ENCODE data around the gene SEMA5A. TPM values are rescaled to one million over a fixed set of nuclear protein-coding genes. Genes with fewer than 3 reads are reported as not detected.

The SEMA5A gene
- total RNA-seq, 1 experiment from 2014 or later: 34.3 TPM

GRCh38 chr5:9054821-9055589 is 490.9 kb downstream of the SEMA5A start:
- Histone ChIP-seq H3K36me3 (ENCODE audit: control insufficient read depth, insufficient read depth, low read length) (no peaks in the 10 kb centered on the region; the same call in 1 of the 2 replicates), H3K4me1 (peaks cover 8% of the 10 kb centered on the region; the same call in 1 of the 2 replicates), H3K27me3 (replicated peaks; ENCODE audit: control insufficient read depth, insufficient read depth, low read length) (no peaks in the 10 kb centered on the region), H3K4me3 (ENCODE audit: low read depth, low read length) (no peak overlapping the region), H3K9me3 (no peaks in the 10 kb centered on the region)
- H3K27ac Mint-ChIP-seq (ENCODE audit: unreplicated experiment): no peak overlapping the region
- intact Hi-C loops (cut with micrococcal nuclease; ENCODE audit: unreplicated experiment): no loop called here
- no peak for TF ChIP-seq CTCF (IDR thresholded peaks at IDR 0.05; ENCODE audit: insufficient read depth in 1 of 2, low read depth in 1 of 2, low read length in 1 of 2, severe bottlenecking in 1 of 2, unreplicated experiment in 1 of 2)
- DNase-seq: no peak
- H3K36me3 Mint-ChIP-seq (ENCODE audit: insufficient read depth, unreplicated experiment): peaks cover 6% of the 10 kb centered on the region
- ChIA-PET CTCF (no interaction called here), POLR2A (no interaction called here)
- H3K4me3 Mint-ChIP-seq (ENCODE audit: unreplicated experiment): no peak overlapping the region
- no peaks in the 10 kb centered on the region for H3K27me3 Mint-ChIP-seq (ENCODE audit: insufficient read depth, unreplicated experiment)
- H3K4me1 Mint-ChIP-seq (ENCODE audit: low read depth, unreplicated experiment): peaks cover 6% of the 10 kb centered on the region
- no TSS peak for BruUV-seq (replicated peaks)
- H3K9me3 Mint-ChIP-seq (ENCODE audit: unreplicated experiment): no peaks in the 10 kb centered on the region

GRCh38 chr5:9054322-9054721 is 491.6 kb downstream of the SEMA5A start:
- no peaks in the 10 kb centered on the region for H3K27me3 ChIP-seq (replicated peaks; ENCODE audit: control insufficient read depth, insufficient read depth, low read length)
- Mint-ChIP-seq H3K4me3 (ENCODE audit: unreplicated experiment) (no peak overlapping the region), H3K36me3 (ENCODE audit: insufficient read depth, unreplicated experiment) (peaks cover 6% of the 10 kb centered on the region), H3K9me3 (ENCODE audit: unreplicated experiment) (no peaks in the 10 kb centered on the region), H3K27ac (ENCODE audit: unreplicated experiment) (no peak overlapping the region), H3K4me1 (ENCODE audit: low read depth, unreplicated experiment) (peaks cover 6% of the 10 kb centered on the region), H3K27me3 (ENCODE audit: insufficient read depth, unreplicated experiment) (no peaks in the 10 kb centered on the region)
- intact Hi-C loops (cut with micrococcal nuclease; ENCODE audit: unreplicated experiment): no loop called here
- ChIA-PET POLR2A (no interaction called here), CTCF (no interaction called here)
- no peak for TF ChIP-seq CTCF (IDR thresholded peaks at IDR 0.05; ENCODE audit: insufficient read depth in 1 of 2, low read depth in 1 of 2, low read length in 1 of 2, severe bottlenecking in 1 of 2, unreplicated experiment in 1 of 2)
- no peak overlapping the region for H3K4me3 ChIP-seq (ENCODE audit: low read depth, low read length)
- no TSS peak for BruUV-seq (replicated peaks)
- no peaks in the 10 kb centered on the region for H3K9me3 ChIP-seq
- peaks cover 8% of the 10 kb centered on the region; the same call in 1 of the 2 replicates for H3K4me1 ChIP-seq
- H3K36me3 ChIP-seq (ENCODE audit: control insufficient read depth, insufficient read depth, low read length): no peaks in the 10 kb centered on the region; the same call in 1 of the 2 replicates
- DNase-seq: no peak

GRCh38 chr5:9052421-9052820 is 493.5 kb downstream of the SEMA5A start:
- POLR2A ChIA-PET: no interaction called here

More at GRCh38 chr5:9052421-9052820, 493.5 kb downstream of the SEMA5A start:
- Mint-ChIP-seq H3K27me3 (ENCODE audit: insufficient read depth, unreplicated experiment) (no peaks in the 10 kb centered on the region), H3K27ac (ENCODE audit: unreplicated experiment) (no peak overlapping the region), H3K4me3 (ENCODE audit: unreplicated experiment) (no peak overlapping the region), H3K36me3 (ENCODE audit: insufficient read depth, unreplicated experiment) (peaks cover 6% of the 10 kb centered on the region), H3K9me3 (ENCODE audit: unreplicated experiment) (no peaks in the 10 kb centered on the region), H3K4me1 (ENCODE audit: low read depth, unreplicated experiment) (peaks cover 6% of the 10 kb centered on the region)
- Histone ChIP-seq H3K36me3 (ENCODE audit: control insufficient read depth, insufficient read depth, low read length) (no peaks in the 10 kb centered on the region; the same call in 1 of the 2 replicates), H3K9me3 (no peaks in the 10 kb centered on the region), H3K4me1 (peaks cover 8% of the 10 kb centered on the region; the same call in 1 of the 2 replicates), H3K4me3 (ENCODE audit: low read depth, low read length) (no peak overlapping the region), H3K27me3 (replicated peaks; ENCODE audit: control insufficient read depth, insufficient read depth, low read length) (no peaks in the 10 kb centered on the region)
- TF ChIP-seq CTCF (IDR thresholded peaks at IDR 0.05; ENCODE audit: insufficient read depth in 1 of 2, low read depth in 1 of 2, low read length in 1 of 2, severe bottlenecking in 1 of 2, unreplicated experiment in 1 of 2): no peak
- intact Hi-C loops (cut with micrococcal nuclease; ENCODE audit: unreplicated experiment): no loop called here
- no peak for DNase-seq
- CTCF ChIA-PET: no interaction called here
- no TSS peak for BruUV-seq (replicated peaks)
